Measurements from ENCODE around the gene CAPN2. TPM values are rescaled to one million over a fixed set of nuclear protein-coding genes. Genes with fewer than 3 reads are reported as not detected.
A peak's percentile ranks its signal among the peaks of the same experiment; 100 is the strongest.

CAPN2 gene
- polyA plus RNA-seq, 1 of the 3 experiments (the other 2 are of a cell fraction): 208 TPM

DNA sequence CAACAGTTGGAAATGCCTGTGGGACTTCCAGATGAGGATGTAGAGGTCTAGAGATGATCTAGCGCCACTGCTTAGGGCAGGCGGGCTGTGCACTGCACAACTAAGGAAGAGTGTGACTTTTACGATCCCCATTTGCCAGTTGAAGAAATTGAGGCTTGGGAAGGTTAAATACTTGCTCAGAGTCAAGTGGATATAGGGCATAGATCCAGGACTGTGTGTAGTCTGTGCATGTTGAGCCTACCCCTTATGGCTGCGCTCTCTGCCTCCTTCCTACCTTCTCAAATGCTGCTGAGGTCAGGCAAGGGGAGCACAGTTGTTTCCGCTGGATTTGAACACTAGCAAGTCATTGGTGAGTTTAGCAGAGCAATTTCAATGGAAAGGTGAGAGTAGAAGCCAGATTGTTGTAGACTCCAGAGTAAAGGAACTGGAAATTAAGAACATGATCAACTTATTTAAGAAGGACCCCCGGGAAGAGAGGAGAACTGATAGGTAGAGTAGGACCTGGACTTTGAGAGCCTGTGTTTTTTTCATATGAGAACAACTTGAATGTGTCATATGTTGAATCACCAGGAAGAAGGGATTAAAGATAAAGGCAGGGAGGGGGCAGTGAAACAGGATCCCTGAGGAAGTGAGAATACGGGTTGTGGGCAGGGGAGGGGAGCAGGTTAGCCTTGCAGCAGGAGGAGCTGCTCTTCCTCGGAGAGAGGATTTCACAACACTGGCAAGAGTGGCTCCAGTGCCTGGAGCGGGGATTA lies 2.7 kb downstream of the CAPN2 start (continued):
- TF ChIP-seq REST (IDR thresholded peaks at IDR 0.05; ENCODE audit: low read depth, low read length): no peak
- TF ChIP-seq NRF1 (IDR thresholded peaks at IDR 0.05; ENCODE audit: low read depth, low read length): no peak
- TF ChIP-seq, protein P1, sequence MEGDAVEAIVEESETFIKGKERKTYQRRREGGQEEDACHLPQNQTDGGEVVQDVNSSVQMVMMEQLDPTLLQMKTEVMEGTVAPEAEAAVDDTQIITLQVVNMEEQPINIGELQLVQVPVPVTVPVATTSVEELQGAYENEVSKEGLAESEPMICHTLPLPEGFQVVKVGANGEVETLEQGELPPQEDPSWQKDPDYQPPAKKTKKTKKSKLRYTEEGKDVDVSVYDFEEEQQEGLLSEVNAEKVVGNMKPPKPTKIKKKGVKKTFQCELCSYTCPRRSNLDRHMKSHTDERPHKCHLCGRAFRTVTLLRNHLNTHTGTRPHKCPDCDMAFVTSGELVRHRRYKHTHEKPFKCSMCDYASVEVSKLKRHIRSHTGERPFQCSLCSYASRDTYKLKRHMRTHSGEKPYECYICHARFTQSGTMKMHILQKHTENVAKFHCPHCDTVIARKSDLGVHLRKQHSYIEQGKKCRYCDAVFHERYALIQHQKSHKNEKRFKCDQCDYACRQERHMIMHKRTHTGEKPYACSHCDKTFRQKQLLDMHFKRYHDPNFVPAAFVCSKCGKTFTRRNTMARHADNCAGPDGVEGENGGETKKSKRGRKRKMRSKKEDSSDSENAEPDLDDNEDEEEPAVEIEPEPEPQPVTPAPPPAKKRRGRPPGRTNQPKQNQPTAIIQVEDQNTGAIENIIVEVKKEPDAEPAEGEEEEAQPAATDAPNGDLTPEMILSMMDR (IDR thresholded peaks at IDR 0.05): no peak
- TF ChIP-seq RFX5 (IDR thresholded peaks at IDR 0.05; ENCODE audit: low read length): no peak
- TF ChIP-seq, protein P2, sequence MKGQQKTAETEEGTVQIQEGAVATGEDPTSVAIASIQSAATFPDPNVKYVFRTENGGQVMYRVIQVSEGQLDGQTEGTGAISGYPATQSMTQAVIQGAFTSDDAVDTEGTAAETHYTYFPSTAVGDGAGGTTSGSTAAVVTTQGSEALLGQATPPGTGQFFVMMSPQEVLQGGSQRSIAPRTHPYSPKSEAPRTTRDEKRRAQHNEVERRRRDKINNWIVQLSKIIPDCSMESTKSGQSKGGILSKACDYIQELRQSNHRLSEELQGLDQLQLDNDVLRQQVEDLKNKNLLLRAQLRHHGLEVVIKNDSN (IDR thresholded peaks at IDR 0.05; ENCODE audit: borderline replicate concordance, low read depth): no peak
- peak; percentile 75 for TF ChIP-seq TCF12 (IDR thresholded peaks at IDR 0.05)
- no peak for TF ChIP-seq SMC3 (IDR thresholded peaks at IDR 0.05; ENCODE audit: low read depth, low read length)
- TF ChIP-seq EP300 (IDR thresholded peaks at IDR 0.05; ENCODE audit: borderline replicate concordance in 1 of 2, low read depth in 1 of 2, low read length in 1 of 2): peak in 1 of 2 experiments; percentile 57; a peak in 1 of 4 replicates
- no peak for TF ChIP-seq MXI1 (IDR thresholded peaks at IDR 0.05; ENCODE audit: low read depth, low read length)
- TF ChIP-seq YY1 (IDR thresholded peaks at IDR 0.05; ENCODE audit: low read depth): no peak
- TF ChIP-seq GATA2 (CRISPR knock-in tag; IDR thresholded peaks at IDR 0.05): no peak
- peak; percentile 53; the same call in 1 of the 2 replicates for TF ChIP-seq NFIC (IDR thresholded peaks at IDR 0.05; ENCODE audit: borderline replicate concordance)
- TF ChIP-seq MEF2A (IDR thresholded peaks at IDR 0.05; ENCODE audit: borderline replicate concordance, low read depth): no peak
- TF ChIP-seq, protein P3, sequence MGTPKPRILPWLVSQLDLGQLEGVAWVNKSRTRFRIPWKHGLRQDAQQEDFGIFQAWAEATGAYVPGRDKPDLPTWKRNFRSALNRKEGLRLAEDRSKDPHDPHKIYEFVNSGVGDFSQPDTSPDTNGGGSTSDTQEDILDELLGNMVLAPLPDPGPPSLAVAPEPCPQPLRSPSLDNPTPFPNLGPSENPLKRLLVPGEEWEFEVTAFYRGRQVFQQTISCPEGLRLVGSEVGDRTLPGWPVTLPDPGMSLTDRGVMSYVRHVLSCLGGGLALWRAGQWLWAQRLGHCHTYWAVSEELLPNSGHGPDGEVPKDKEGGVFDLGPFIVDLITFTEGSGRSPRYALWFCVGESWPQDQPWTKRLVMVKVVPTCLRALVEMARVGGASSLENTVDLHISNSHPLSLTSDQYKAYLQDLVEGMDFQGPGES (IDR thresholded peaks at IDR 0.05; ENCODE audit: low read depth, low read length): no peak
- TF ChIP-seq CHD2 (IDR thresholded peaks at IDR 0.05; ENCODE audit: low read length, partially characterized antibody): no peak
- TF ChIP-seq, protein P4, sequence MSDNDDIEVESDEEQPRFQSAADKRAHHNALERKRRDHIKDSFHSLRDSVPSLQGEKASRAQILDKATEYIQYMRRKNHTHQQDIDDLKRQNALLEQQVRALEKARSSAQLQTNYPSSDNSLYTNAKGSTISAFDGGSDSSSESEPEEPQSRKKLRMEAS (IDR thresholded peaks at IDR 0.05; ENCODE audit: low read depth): peak; percentile 48; the same call in 1 of the 2 replicates
- TF ChIP-seq TEAD4 (IDR thresholded peaks at IDR 0.05; ENCODE audit: borderline replicate concordance, insufficient read depth): no peak
- peak; percentile 40; the same call in 1 of the 2 replicates for TF ChIP-seq RXRA (IDR thresholded peaks at IDR 0.05; ENCODE audit: borderline replicate concordance, low read depth)
- TF ChIP-seq, protein P5, sequence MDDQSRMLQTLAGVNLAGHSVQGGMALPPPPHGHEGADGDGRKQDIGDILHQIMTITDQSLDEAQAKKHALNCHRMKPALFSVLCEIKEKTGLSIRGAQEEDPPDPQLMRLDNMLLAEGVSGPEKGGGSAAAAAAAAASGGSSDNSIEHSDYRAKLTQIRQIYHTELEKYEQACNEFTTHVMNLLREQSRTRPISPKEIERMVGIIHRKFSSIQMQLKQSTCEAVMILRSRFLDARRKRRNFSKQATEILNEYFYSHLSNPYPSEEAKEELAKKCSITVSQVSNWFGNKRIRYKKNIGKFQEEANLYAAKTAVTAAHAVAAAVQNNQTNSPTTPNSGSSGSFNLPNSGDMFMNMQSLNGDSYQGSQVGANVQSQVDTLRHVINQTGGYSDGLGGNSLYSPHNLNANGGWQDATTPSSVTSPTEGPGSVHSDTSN (IDR thresholded peaks at IDR 0.05): 0 out of 2 replicates have a peak, but pooled peaks have one; percentile 12
- no peak for TF ChIP-seq EZH2phosphoT487 (IDR thresholded peaks at IDR 0.05; ENCODE audit: borderline replicate concordance, low read depth)
- TF ChIP-seq RAD21 (IDR thresholded peaks at IDR 0.05; ENCODE audit: low read length): no peak
- peak; percentile 76 for TF ChIP-seq JUND (IDR thresholded peaks at IDR 0.05)
- TF ChIP-seq FOXJ3 (CRISPR knock-in tag; IDR thresholded peaks at IDR 0.05): no peak
- TF ChIP-seq FOSL2 (IDR thresholded peaks at IDR 0.05; ENCODE audit: borderline replicate concordance, low read depth): peak; percentile 87; the same call in 1 of the 2 replicates
